HepG2 (cell line): Measurements from ENCODE around the gene TP53I3. TPM values are rescaled to one million over a fixed set of nuclear protein-coding genes. Genes with fewer than 3 reads are reported as not detected.

ENCODE experiments used
- CBX1 ChIP-seq: IDR thresholded peaks from one replicate; pipeline ENCODE4 v1.6.1; 2016; ENCODE audit warnings: antibody characterized with exemption, low read depth
- CTCF ChIP-seq: sonication (generic); formaldehyde crosslinking; IDR thresholded peaks from 2 replicates; pipeline ENCODE4 v1.5.0; 2020; ENCODE audit warnings: mild to moderate bottlenecking, missing genetic modification reagents, moderate library complexity
- HHEX ChIP-seq: IDR thresholded peaks from 2 replicates; pipeline ENCODE4 v1.6.1; 2016; ENCODE audit warnings: control low read depth
- IRF2 ChIP-seq: IDR thresholded peaks from 2 replicates; pipeline ENCODE4 v1.6.1; 2018; ENCODE audit warnings: missing genetic modification reagents, missing compliant biosample characterization
- MLLT10 ChIP-seq: sonication (generic); formaldehyde crosslinking; IDR thresholded peaks from 2 replicates; pipeline ENCODE4 v1.4.0; 2020; ENCODE audit warnings: missing genetic modification reagents
- MXI1 ChIP-seq: IDR thresholded peaks from 3 replicates; pipeline ENCODE4 v1.6.1; 2012; ENCODE audit warnings: low read depth, low read length, inconsistent platforms, borderline replicate concordance
- NCOA5 ChIP-seq: sonication (generic); formaldehyde crosslinking; IDR thresholded peaks from 2 replicates; pipeline ENCODE4 v1.4.0; 2020; ENCODE audit warnings: missing genetic modification reagents
- NR3C1 ChIP-seq: sonication (generic); formaldehyde crosslinking; IDR thresholded peaks from 2 replicates; pipeline ENCODE4 v1.4.0; 2020; ENCODE audit warnings: missing genetic modification reagents
- PAWR ChIP-seq: sonication (generic); formaldehyde crosslinking; IDR thresholded peaks from 2 replicates; pipeline ENCODE4 v1.4.0; 2020; ENCODE audit warnings: missing genetic modification reagents, mild to moderate bottlenecking, borderline replicate concordance
- SPEN ChIP-seq: sonication (generic); formaldehyde crosslinking; IDR thresholded peaks from 2 replicates; pipeline ENCODE4 v1.5.1; 2020; ENCODE audit warnings: low read depth, mild to moderate bottlenecking, missing genetic modification reagents
- TAF15 ChIP-seq: fragments of 200-400 bp; formaldehyde crosslinking; IDR thresholded peaks from one replicate; pipeline ENCODE4 v1.6.1; 2018; ENCODE audit warnings: mild to moderate bottlenecking, low read depth, low read length; ENCODE audit not compliant: poor library complexity, severe bottlenecking
- ZBTB38 ChIP-seq: sonication (generic); formaldehyde crosslinking; IDR thresholded peaks from 2 replicates; pipeline ENCODE4 v1.5.1; 2020; ENCODE audit warnings: mild to moderate bottlenecking, missing genetic modification reagents
- ZEB1 ChIP-seq: IDR thresholded peaks from 2 replicates; pipeline ENCODE4 v1.6.1; 2012; ENCODE audit warnings: mild to moderate bottlenecking, low read depth, inconsistent platforms; ENCODE audit not compliant: insufficient replicate concordance
- ZNF274 ChIP-seq: sonication (generic); formaldehyde crosslinking; IDR thresholded peaks from 2 replicates; pipeline ENCODE4 v1.5.1; 2020; ENCODE audit warnings: mild to moderate bottlenecking, missing genetic modification reagents
- ZNF276 ChIP-seq: sonication (generic); formaldehyde crosslinking; IDR thresholded peaks from 2 replicates; pipeline ENCODE4 v1.4.0; 2020; ENCODE audit warnings: mild to moderate bottlenecking, low read depth, missing genetic modification reagents
- polyA plus RNA-seq, 8 experiments: library from polyadenylated mRNA; depleted of rRNA in 3 of 8; stranded (reverse) in 7 of 8; unstranded in 1 of 8; fragments of >200 nt; fragmentation: Illumina TruSeq in 4 of 8; extraction: Trizol in 4 of 8; gene quantifications; 2 replicates each; pipeline versions ENCODE4 v1.2.1 to v1.2.3, GENCODE V29; 2011 to 2016; ENCODE audit warnings: low read depth in 4 of 8, missing spikeins in 1 of 8, mixed read lengths in 1 of 8; ENCODE audit not compliant: insufficient read depth in 1 of 8
- total RNA-seq, 5 experiments: library from RNA; depleted of rRNA; stranded (reverse); fragments of >200 nt; fragmentation: Illumina TruSeq; extraction: Trizol; gene quantifications; 2 replicates each; pipeline ENCODE4 v1.2.3, GENCODE V29; 2016; ENCODE audit warnings: low read depth in 1 of 5
- TF ChIP-seq, protein P1 (sequence below): sonication (generic); formaldehyde crosslinking; IDR thresholded peaks from 2 replicates; pipeline ENCODE4 v1.5.0; 2020; ENCODE audit warnings: mild to moderate bottlenecking, missing genetic modification reagents
- TF ChIP-seq, protein P2 (sequence below): sonication (generic); formaldehyde crosslinking; IDR thresholded peaks from 2 replicates; pipeline ENCODE4 v1.8.1; 2022; ENCODE audit warnings: mild to moderate bottlenecking, missing genetic modification reagents

TP53I3 gene
- total and polyA plus RNA-seq, 2 of the 13 experiments (the other 11 are each of a cell fraction or from before 2014, with no cell fraction given), result 25.0 to 44.1 TPM

- TF ChIP-seq IRF2 (CRISPR knock-in tag) (peak; percentile 69; the same call in 1 of the 2 replicates), ZEB1 (peak; percentile 89), HHEX (CRISPR knock-in tag) (no peak), TAF15 (peak; percentile 4), MXI1 (no peak; the same call in 1 of the 3 replicates), ZNF276 (CRISPR knock-in tag) (peak; percentile 67; the same call in 1 of the 2 replicates), CBX1 (peak; percentile 80), NR3C1 (no peak), MLLT10 (CRISPR knock-in tag) (no peak), PAWR (CRISPR knock-in tag) (no peak; the same call in 1 of the 2 replicates), ZNF274 (peak; percentile 84), ZBTB38 (CRISPR knock-in tag) (peak; percentile 84; the same call in 1 of the 2 replicates), NCOA5 (CRISPR knock-in tag) (no peak), CTCF (CRISPR knock-in tag) (no peak), SPEN (CRISPR knock-in tag) (no peak; the same call in 1 of the 2 replicates)
- TF ChIP-seq, protein P1, sequence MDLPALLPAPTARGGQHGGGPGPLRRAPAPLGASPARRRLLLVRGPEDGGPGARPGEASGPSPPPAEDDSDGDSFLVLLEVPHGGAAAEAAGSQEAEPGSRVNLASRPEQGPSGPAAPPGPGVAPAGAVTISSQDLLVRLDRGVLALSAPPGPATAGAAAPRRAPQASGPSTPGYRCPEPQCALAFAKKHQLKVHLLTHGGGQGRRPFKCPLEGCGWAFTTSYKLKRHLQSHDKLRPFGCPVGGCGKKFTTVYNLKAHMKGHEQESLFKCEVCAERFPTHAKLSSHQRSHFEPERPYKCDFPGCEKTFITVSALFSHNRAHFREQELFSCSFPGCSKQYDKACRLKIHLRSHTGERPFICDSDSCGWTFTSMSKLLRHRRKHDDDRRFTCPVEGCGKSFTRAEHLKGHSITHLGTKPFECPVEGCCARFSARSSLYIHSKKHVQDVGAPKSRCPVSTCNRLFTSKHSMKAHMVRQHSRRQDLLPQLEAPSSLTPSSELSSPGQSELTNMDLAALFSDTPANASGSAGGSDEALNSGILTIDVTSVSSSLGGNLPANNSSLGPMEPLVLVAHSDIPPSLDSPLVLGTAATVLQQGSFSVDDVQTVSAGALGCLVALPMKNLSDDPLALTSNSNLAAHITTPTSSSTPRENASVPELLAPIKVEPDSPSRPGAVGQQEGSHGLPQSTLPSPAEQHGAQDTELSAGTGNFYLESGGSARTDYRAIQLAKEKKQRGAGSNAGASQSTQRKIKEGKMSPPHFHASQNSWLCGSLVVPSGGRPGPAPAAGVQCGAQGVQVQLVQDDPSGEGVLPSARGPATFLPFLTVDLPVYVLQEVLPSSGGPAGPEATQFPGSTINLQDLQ (CRISPR knock-in tag), result peak; percentile 100
- TF ChIP-seq, protein P2, sequence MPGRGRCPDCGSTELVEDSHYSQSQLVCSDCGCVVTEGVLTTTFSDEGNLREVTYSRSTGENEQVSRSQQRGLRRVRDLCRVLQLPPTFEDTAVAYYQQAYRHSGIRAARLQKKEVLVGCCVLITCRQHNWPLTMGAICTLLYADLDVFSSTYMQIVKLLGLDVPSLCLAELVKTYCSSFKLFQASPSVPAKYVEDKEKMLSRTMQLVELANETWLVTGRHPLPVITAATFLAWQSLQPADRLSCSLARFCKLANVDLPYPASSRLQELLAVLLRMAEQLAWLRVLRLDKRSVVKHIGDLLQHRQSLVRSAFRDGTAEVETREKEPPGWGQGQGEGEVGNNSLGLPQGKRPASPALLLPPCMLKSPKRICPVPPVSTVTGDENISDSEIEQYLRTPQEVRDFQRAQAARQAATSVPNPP (CRISPR knock-in tag), result no peak
Measured at GRCh38 chr2:24083567-24084385, 858 bp downstream of the TP53I3 start (continued).
